A673 (cell line): ENCODE data around the gene SLC22A7. TPM values are rescaled to one million over a fixed set of nuclear protein-coding genes. Genes with fewer than 3 reads are reported as not detected.

Source experiments
- BruUV-seq: library from RNA; stranded (reverse); fragments of 400-500 nt; replicated peaks from 2 replicates; lab custom pipeline; 2021; lab: Mats Ljungman, UMichigan
- CTCF ChIA-PET: fragments of 300-600 bp; sonication (Branson Sonifier 250); formaldehyde crosslinking; loops from one replicate; lab custom pipeline; 2022; ENCODE audit warnings: antibody characterized with exemption; lab: Charles Lee
- POLR2A ChIA-PET: fragments of 300-600 bp; sonication (Branson Sonifier 250); formaldehyde crosslinking; loops from one replicate; lab custom pipeline; 2022; ENCODE audit warnings: antibody characterized with exemption; ENCODE audit not compliant: low non-redundant PET; lab: Charles Lee
- DNase-seq: peaks from one replicate; pipeline ENCODE4 v3.0.0-alpha.2; 2015; ENCODE audit warnings: low spot score
- H3K27ac ChIP-seq: fragments of 200-600 bp; sonication (generic); 2 replicates; pipeline ENCODE4 v1.5.1; 2016; ENCODE audit warnings: mixed run types, low read depth, mild to moderate bottlenecking, mixed read lengths, antibody characterized with exemption, low read length; ENCODE audit not compliant: poor library complexity, severe bottlenecking
- H3K27me3 ChIP-seq: fragments of 200-600 bp; sonication (generic); replicated peaks from 2 replicates; pipeline ENCODE4 v1.6.1; 2017; ENCODE audit warnings: mixed run types, low read depth, mild to moderate bottlenecking, mixed read lengths, antibody characterized with exemption, low read length; ENCODE audit not compliant: insufficient read depth, poor library complexity
- H3K36me3 ChIP-seq: fragments of 200-600 bp; sonication (generic); 2 replicates; pipeline ENCODE4 v1.6.1; 2016; ENCODE audit warnings: mixed run types, mild to moderate bottlenecking, mixed read lengths, antibody characterized with exemption, low read length; ENCODE audit not compliant: insufficient read depth, poor library complexity, severe bottlenecking
- H3K4me1 ChIP-seq: fragments of 200-600 bp; sonication (generic); 2 replicates; pipeline ENCODE4 v1.6.1; 2017; ENCODE audit warnings: mixed run types, mild to moderate bottlenecking, mixed read lengths, antibody characterized with exemption, low read length; ENCODE audit not compliant: insufficient read depth, poor library complexity, severe bottlenecking
- H3K4me3 ChIP-seq: fragments of 200-600 bp; sonication (generic); 2 replicates; pipeline ENCODE4 v1.5.1; 2016; ENCODE audit warnings: low read depth, mixed run types, mild to moderate bottlenecking, mixed read lengths, low read length; ENCODE audit not compliant: poor library complexity, severe bottlenecking
- H3K9me3 ChIP-seq: fragments of 200-600 bp; sonication (generic); 2 replicates; pipeline ENCODE4 v1.6.1; 2016; ENCODE audit warnings: mixed run types, low read depth, mild to moderate bottlenecking, mixed read lengths, antibody characterized with exemption, low read length; ENCODE audit not compliant: poor library complexity, severe bottlenecking
- CTCF ChIP-seq: fragments of 300-800, 200-600 bp; sonication (generic); conservative IDR thresholded peaks from 2 replicates; pipeline ENCODE4 v1.5.1; 2017; ENCODE audit warnings: low read depth, mild to moderate bottlenecking, antibody characterized with exemption, low read length, moderate library complexity, mixed read lengths
- EZH2 ChIP-seq: fragments of 200-600 bp; sonication (generic); IDR thresholded peaks from 2 replicates; pipeline ENCODE4 v1.6.1; 2017; ENCODE audit warnings: borderline replicate concordance, low read depth, mild to moderate bottlenecking, mixed read lengths, antibody characterized with exemption, low read length; ENCODE audit not compliant: poor library complexity, severe bottlenecking
- intact Hi-C: fragments of 100-400 bp; cut with micrococcal nuclease; formaldehyde crosslinking; loops from one replicate; pipeline ENCODE4 v1.10.0; 2022; ENCODE audit not compliant: unreplicated experiment
- total RNA-seq: library from RNA; stranded (reverse); gene quantifications from 2 replicates; pipeline ENCODE4 v1.2.3, GENCODE V29; 2021

Gene SLC22A7
- total RNA-seq, 1 experiment from 2014 or later = not detected

GRCh38 chr6:43253401-43253800 lies 44.7 kb upstream of the SLC22A7 start:
- ChIA-PET CTCF (no interaction called here), POLR2A (no interaction called here)
- TF ChIP-seq EZH2 (no peak), CTCF (no peak)
- Histone ChIP-seq H3K27ac (no peak overlapping the region), H3K4me3 (no peak overlapping the region), H3K27me3 (no peaks in the 10 kb centered on the region), H3K9me3 (no peaks in the 10 kb centered on the region), H3K36me3 (no peaks in the 10 kb centered on the region), H3K4me1 (peaks cover 5% of the 10 kb centered on the region)
- intact Hi-C loops = no loop called here
- BruUV-seq = no TSS peak
- no peak for DNase-seq

- CTCF ChIA-PET = no interaction called here
- BruUV-seq = no TSS peak
- no peaks in the 10 kb centered on the region for H3K9me3 ChIP-seq
- peaks cover 5% of the 10 kb centered on the region for H3K4me1 ChIP-seq
- no peaks in the 10 kb centered on the region for H3K36me3 ChIP-seq
- H3K27ac ChIP-seq = no peak overlapping the region
- POLR2A ChIA-PET = no interaction called here
- no peak for TF ChIP-seq CTCF
- TF ChIP-seq EZH2 = no peak
- no peaks in the 10 kb centered on the region for H3K27me3 ChIP-seq
- no peak overlapping the region for H3K4me3 ChIP-seq
- intact Hi-C loops = no loop called here
- no peak for DNase-seq
Observed at GRCh38 chr6:43254138-43254817, 43.8 kb upstream of the SLC22A7 start.

GRCh38 chr6:43254846-43255245 lies 43.2 kb upstream of the SLC22A7 start:
- no peaks in the 10 kb centered on the region for H3K9me3 ChIP-seq
- TF ChIP-seq CTCF (no peak), EZH2 (no peak)
- no peak overlapping the region for H3K27ac ChIP-seq
- H3K27me3 ChIP-seq = no peaks in the 10 kb centered on the region
- H3K36me3 ChIP-seq = no peaks in the 10 kb centered on the region
- H3K4me3 ChIP-seq = no peak overlapping the region
- CTCF ChIA-PET = no interaction called here
- POLR2A ChIA-PET = no interaction called here
- no TSS peak for BruUV-seq
- H3K4me1 ChIP-seq = peaks cover 5% of the 10 kb centered on the region
- intact Hi-C loops = no loop called here
- no peak for DNase-seq
